Liver (tissue), 3 donors: ENCODE measurements around the gene HIPK2.

ENCODE experiments used
- EGR1 ChIP-seq, 2 donors: IDR thresholded peaks; 2 replicates each; pipeline ENCODE4 v1.6.1; 2016 to 2018; ENCODE audit warnings: antibody characterized with exemption in 2 of 2, low read depth in 2 of 2
- GABPA ChIP-seq, 2 donors: IDR thresholded peaks in 1 of 2; conservative IDR thresholded peaks in 1 of 2; 2 replicates each; pipeline ENCODE4 v1.6.1; 2016; ENCODE audit warnings: antibody characterized with exemption in 2 of 2, mild to moderate bottlenecking in 1 of 2, moderate library complexity in 1 of 2
- RXRA ChIP-seq, 2 donors: IDR thresholded peaks; 2 replicates each; pipeline ENCODE4 v1.6.1; 2017 to 2018; ENCODE audit warnings: antibody characterized with exemption in 2 of 2, mild to moderate bottlenecking in 1 of 2
- TAF1 ChIP-seq: conservative IDR thresholded peaks from 2 replicates; pipeline ENCODE4 v1.6.1; 2016; ENCODE audit warnings: antibody characterized with exemption, mild to moderate bottlenecking
- YY1 ChIP-seq: IDR thresholded peaks from 2 replicates; pipeline ENCODE4 v1.6.1; 2016; ENCODE audit warnings: antibody characterized with exemption, mild to moderate bottlenecking
- TF ChIP-seq, protein P1 (sequence below): fragments of 150-350 bp; IDR thresholded peaks from 2 replicates; pipeline ENCODE4 v1.5.1; 2017; ENCODE audit warnings: improper control_type of control experiment, low read depth, low read length; ENCODE audit not compliant: missing input control
- donor health status: healthy.
- donor health status: healthy.

DNA sequence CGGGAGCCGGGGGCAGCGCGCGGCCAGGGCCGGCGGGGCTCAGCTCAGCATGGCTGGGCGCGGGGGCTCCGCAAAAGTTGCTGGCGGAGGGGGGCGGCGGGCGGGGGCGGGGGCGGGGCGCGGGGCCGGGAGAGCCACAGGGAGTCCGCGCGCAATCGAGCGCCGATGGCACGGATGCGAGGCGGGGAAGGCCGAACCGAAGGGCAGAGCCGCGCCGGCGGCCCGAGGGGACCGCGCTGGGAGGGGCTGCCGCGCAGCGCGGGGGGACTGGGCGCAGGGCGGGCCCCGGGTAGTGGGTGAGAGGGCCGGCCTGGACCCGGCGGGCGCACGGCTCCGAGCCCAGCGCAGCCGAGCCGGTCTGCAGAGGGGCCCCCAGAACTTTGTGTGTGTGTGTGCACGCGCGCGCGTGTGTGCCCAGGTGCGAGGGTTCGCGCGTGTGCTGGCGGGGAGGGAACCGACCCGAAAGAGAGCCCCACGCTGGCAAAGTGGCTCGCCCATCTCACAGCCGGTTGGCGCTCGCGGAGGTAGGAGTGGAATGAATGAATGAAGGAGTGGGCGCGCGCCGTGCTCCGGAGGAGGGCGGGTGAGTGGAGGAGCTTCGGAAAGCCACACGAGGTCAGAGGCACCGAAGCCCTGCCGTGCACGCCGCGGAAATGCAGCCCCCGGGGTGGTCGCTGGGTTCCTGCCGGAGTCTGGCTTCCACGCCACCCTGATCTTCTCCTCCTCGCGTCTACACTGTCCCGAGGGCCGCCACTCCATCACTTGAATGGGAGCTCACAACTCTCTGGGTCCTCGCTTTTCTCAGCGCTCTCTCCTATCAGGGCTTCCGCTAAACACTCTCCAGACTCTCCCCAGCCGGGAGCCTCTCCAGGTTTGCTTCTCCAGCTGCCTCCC is at the start of gene HIPK2:
- TF ChIP-seq TAF1 (no peak), GABPA (IDR thresholded peaks at IDR 0.05 in 1 of 2, conservative IDR thresholded peaks at IDR 0.05 in 1 of 2) (no peak), RXRA (IDR thresholded peaks at IDR 0.05) (no peak), YY1 (no peak), EGR1 (IDR thresholded peaks at IDR 0.05; ENCODE audit: low read depth in 2 of 2) (no peak)
- TF ChIP-seq, protein P1, sequence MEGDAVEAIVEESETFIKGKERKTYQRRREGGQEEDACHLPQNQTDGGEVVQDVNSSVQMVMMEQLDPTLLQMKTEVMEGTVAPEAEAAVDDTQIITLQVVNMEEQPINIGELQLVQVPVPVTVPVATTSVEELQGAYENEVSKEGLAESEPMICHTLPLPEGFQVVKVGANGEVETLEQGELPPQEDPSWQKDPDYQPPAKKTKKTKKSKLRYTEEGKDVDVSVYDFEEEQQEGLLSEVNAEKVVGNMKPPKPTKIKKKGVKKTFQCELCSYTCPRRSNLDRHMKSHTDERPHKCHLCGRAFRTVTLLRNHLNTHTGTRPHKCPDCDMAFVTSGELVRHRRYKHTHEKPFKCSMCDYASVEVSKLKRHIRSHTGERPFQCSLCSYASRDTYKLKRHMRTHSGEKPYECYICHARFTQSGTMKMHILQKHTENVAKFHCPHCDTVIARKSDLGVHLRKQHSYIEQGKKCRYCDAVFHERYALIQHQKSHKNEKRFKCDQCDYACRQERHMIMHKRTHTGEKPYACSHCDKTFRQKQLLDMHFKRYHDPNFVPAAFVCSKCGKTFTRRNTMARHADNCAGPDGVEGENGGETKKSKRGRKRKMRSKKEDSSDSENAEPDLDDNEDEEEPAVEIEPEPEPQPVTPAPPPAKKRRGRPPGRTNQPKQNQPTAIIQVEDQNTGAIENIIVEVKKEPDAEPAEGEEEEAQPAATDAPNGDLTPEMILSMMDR: no peak
